IPS DF 6.9 (cell line): ENCODE results near the gene CST6.

ENCODE experiments used
- DNase-seq: peaks from one replicate; pipeline ENCODE4 v3.0.0-alpha.2; 2013; ENCODE audit warnings: low read depth, low spot score
- H3K27ac ChIP-seq: one replicate; pipeline ENCODE4 v1.5.1; 2013; ENCODE audit warnings: low read length, control low read depth
- H3K27me3 ChIP-seq: 2 replicates; pipeline ENCODE4 v1.6.1; 2013; ENCODE audit warnings: mild to moderate bottlenecking, low read length; ENCODE audit not compliant: control insufficient read depth, insufficient read depth
- H3K36me3 ChIP-seq: 2 replicates; pipeline ENCODE4 v1.6.1; 2013; ENCODE audit warnings: low read length; ENCODE audit not compliant: control insufficient read depth, insufficient read depth
- H3K4me1 ChIP-seq: 2 replicates; pipeline ENCODE4 v1.6.1; 2013; ENCODE audit warnings: low read length; ENCODE audit not compliant: control insufficient read depth, insufficient read depth
- H3K4me3 ChIP-seq: 2 replicates; pipeline ENCODE4 v1.5.1; 2013; ENCODE audit warnings: mild to moderate bottlenecking, low read length
- H3K9me3 ChIP-seq: 2 replicates; pipeline ENCODE4 v1.6.1; 2013; ENCODE audit warnings: low read length, inconsistent platforms; ENCODE audit not compliant: control insufficient read depth, insufficient read depth
- WGBS: extraction: QIAGEN DNeasy Blood & Tissue Kit; methylation state at CpG from one replicate; pipeline ENCODE4 v1.1.7; 2013; ENCODE audit warnings: mixed read lengths, missing lambda C conversion rate; ENCODE audit not compliant: insufficient read length, insufficient coverage; 5-methylcytosine and 5-hydroxymethylcytosine counted together

The CST6 gene

DNA sequence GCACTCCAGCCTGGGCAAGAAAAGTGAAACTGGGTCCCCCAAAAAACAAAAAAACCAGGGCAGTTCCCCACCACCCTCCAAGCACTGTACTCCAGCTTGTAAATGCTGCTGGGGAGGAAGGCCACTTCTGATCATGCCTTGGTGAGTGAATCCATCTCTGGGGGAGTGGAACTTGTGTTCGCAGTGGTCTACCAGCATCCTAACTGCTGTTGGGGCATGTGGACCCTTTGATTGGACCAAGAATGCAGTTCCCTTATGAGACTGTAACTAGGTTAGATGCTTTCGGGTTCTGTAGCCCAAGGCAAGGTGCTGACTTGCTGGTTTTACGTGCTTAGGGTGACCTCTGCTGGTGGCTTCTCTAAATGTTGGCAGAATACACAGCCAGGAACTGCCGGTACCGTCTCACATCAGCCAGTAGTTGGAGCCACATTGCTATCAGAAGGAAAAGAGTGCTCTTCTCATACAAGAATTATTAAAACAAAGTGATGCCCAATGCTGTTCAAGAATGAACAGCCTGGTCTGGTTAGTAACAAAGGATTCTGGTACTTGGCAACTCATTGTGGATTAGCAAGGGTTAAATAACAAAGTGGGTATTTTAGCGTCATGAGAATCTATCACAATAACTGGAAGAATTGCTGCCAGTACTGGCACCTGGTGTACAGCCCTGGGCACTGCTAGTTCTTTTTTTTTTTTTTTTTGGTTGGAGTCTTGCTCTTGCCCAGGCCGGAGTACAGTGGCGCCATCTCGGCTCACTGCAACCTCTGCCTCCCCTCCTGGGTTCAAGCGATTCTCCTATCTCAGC is 22.8 kb upstream of the CST6 start:
- peak; percentile 93 for DNase-seq
- Histone ChIP-seq H3K4me1 (no peaks in the 10 kb centered on the region), H3K9me3 (no peaks in the 10 kb centered on the region), H3K36me3 (no peaks in the 10 kb centered on the region), H3K27ac (no peak overlapping the region), H3K27me3 (no peaks in the 10 kb centered on the region; the same call in 1 of the 2 replicates), H3K4me3 (no peak overlapping the region)
- no CpG with 5 or more reads among the region's 10 CpGs for WGBS

DNA sequence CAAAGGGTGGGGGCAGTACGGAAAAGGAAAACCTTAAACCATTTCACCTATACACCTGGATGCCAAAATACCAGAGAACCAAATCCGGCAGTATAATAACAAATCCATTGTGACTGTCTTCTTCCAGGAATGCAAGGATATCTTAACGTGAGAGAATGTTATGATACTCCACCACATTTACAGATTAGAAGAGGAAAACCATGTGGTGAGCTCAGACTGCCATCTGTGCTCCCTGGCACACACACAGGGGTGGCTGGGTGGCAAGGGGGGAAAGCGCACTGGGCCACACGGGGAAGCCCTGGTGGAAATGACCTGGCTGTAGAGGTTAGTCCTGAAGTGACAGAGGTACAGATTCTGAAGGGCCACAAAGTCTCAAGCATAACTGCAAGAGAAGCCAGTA is 19.8 kb upstream of the CST6 start:
- no peak overlapping the region for H3K4me3 ChIP-seq
- no peaks in the 10 kb centered on the region for H3K9me3 ChIP-seq
- DNase-seq: no peak
- no peaks in the 10 kb centered on the region for H3K36me3 ChIP-seq
- WGBS: no CpG with 5 or more reads among the region's 5 CpGs
- H3K4me1 ChIP-seq: no peaks in the 10 kb centered on the region
- no peak overlapping the region for H3K27ac ChIP-seq
- H3K27me3 ChIP-seq: no peaks in the 10 kb centered on the region; the same call in 1 of the 2 replicates

- peaks cover 24% of the 10 kb centered on the region; the same call in 1 of the 2 replicates for H3K36me3 ChIP-seq
- no peaks in the 10 kb centered on the region for H3K4me1 ChIP-seq
- H3K27me3 ChIP-seq: no peaks in the 10 kb centered on the region
- H3K9me3 ChIP-seq: no peaks in the 10 kb centered on the region
- no peak overlapping the region for H3K27ac ChIP-seq
- WGBS: no CpG with 5 or more reads among the region's 2 CpGs
- no peak overlapping the region for H3K4me3 ChIP-seq
- DNase-seq: no peak
These were observed 14.5 kb upstream of the CST6 start for GRCh38 chr11:65997286-65997685.

DNA sequence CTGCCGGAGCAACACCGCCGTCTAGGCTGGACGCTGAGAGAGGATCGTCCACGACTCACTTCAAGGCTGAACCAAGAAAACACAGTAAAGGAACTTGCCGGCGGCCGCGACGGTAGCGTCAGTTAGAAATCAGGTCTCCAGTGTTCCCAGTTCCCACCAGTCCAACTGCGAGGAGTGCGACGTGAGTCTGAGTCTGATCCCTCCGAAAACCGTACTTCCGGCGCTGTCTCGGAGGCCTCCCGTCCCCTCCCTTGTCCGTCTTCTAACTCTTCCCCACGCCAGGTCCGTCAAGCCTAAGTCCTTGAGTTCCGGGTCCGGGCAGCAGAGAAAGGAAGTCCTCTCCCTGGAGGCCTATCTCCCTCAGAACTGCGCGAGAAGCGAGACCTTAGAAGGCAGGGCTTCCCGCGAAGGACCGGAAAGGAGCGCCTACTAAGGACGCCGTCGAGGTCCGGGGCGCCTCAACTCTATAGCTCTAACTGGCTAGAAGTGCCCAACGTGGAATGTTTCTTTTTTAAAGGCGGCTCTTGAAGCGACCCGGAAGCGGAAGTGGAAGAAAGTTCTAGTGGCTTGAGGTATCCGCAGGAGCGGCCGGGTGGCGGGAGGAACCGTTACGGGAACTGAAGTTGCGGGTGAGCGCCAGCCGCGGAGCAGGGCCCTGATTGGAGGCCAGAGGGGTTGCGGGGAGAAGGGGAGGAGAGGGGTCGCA is 9.7 kb upstream of the CST6 start, which contains the start of the genes BANF1 and EIF1AD:
Gene BANF1, plus strand, starts transcription at position 562 of the 706 bp plus-strand sequence. CDS start 748 bp downstream, outside the sequence.
Gene EIF1AD, minus strand, starts transcription at position 216 of the 706 bp plus-strand sequence. CDS start 1,768 bp downstream, outside the sequence.
- Histone ChIP-seq H3K9me3 (no peaks in the 10 kb centered on the region), H3K27me3 (no peaks in the 10 kb centered on the region), H3K36me3 (peaks cover 30% of the 10 kb centered on the region; the same call in 1 of the 2 replicates), H3K4me1 (no peaks in the 10 kb centered on the region), H3K27ac (no peak within 1 kb of the TSS), H3K4me3 (peak within 1 kb of the TSS; percentile 94)
- peak; percentile 93 for DNase-seq
- WGBS: no CpG with 5 or more reads among the region's 55 CpGs

GRCh38 chr11:66002648-66003225 is 9.1 kb upstream of the CST6 start:
- Histone ChIP-seq H3K4me1 (no peaks in the 10 kb centered on the region), H3K9me3 (no peaks in the 10 kb centered on the region), H3K4me3 (peak overlapping the region; percentile 94), H3K27ac (no peak overlapping the region), H3K27me3 (no peaks in the 10 kb centered on the region), H3K36me3 (peaks cover 24% of the 10 kb centered on the region; the same call in 1 of the 2 replicates)
- no peak for DNase-seq
- no CpG with 5 or more reads among the region's 40 CpGs for WGBS

DNA sequence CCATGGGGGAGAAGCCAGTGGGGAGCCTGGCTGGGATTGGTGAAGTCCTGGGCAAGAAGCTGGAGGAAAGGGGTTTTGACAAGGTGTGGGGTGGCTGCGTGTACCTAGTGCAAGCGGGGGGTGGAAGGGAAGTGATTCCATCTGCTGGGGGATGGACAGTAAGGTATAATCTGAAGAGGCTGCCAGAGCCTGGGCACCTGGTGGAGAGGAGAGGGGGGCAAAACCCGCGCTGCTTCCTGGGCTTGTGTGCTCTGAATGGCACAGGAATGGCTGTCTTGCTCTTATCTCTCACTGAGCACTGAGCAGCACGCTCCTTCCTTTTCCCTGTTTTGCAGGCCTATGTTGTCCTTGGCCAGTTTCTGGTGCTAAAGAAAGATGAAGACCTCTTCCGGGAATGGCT is 8.5 kb upstream of the CST6 start:
- H3K36me3 ChIP-seq: peaks cover 20% of the 10 kb centered on the region; the same call in 1 of the 2 replicates
- no peaks in the 10 kb centered on the region for H3K27me3 ChIP-seq
- WGBS: no CpG with 5 or more reads among the region's 6 CpGs
- H3K4me3 ChIP-seq: peak overlapping the region; percentile 94; the same call in 1 of the 2 replicates
- no peak overlapping the region for H3K27ac ChIP-seq
- H3K9me3 ChIP-seq: no peaks in the 10 kb centered on the region
- no peaks in the 10 kb centered on the region for H3K4me1 ChIP-seq
- DNase-seq: no peak

DNA sequence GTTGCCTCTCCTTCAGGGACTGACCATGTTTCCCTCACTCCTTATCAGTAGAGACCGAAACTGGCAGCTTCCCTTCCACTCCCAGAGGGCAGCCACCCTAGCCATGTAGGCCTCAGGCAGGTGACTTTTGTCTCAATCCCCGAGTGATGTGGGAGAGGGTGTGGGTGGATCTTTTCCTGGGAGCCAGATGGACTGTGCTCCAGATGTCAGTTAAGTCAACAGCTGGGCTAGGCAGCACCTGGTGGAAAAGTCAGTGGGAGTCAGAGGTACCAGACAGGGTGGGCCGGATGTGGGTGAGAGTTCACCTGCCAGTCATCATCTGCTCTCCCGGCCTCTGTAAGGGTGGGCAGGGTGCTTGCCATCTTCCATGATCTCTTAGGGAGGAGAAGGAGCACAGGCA is 7.6 kb upstream of the CST6 start:
- no peak for DNase-seq
- no peaks in the 10 kb centered on the region for H3K9me3 ChIP-seq
- WGBS: no CpG with 5 or more reads among the region's 4 CpGs
- H3K4me1 ChIP-seq: no peaks in the 10 kb centered on the region
- H3K36me3 ChIP-seq: peaks cover 14% of the 10 kb centered on the region; the same call in 1 of the 2 replicates
- no peaks in the 10 kb centered on the region for H3K27me3 ChIP-seq
- H3K4me3 ChIP-seq: no peak overlapping the region
- no peak overlapping the region for H3K27ac ChIP-seq

DNA sequence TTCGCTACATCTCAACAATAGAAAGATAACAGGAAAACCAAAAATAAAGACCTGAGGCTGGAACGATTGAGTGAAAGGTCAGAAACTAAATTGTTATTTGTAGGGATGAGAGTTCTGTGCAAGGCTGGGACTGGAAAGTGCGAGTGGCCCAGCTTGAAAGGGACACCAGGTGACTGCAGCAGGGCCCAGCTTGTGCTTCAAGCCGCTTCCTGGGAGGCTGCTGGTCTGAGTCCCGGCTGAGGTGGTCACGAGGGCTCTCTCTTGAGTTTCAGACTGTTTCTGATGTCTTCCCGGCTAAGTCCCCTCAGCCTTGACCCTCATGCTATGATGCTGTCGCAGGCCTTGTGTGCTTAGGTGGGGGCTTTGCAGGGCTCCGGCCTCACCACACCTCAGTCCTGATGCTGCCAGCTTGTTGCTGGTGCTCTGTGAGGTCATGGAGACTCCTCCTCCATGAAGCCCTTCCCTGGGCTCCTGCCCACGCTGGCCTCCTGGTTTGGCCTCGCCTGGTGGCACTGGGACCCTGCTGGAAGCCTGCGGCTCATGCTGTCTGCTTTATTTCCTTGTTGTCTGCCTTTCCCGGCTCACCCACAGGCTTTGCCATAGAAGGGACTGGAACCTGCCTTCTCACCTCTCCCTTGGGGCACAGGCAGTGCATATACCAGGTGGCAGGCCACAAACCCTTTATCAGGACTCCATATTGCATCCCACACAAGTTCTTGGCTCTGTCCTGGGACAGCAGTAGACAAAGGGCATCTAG is 5.5 kb upstream of the CST6 start:
- peaks cover 6% of the 10 kb centered on the region; the same call in 1 of the 2 replicates for H3K36me3 ChIP-seq
- WGBS: no CpG with 5 or more reads among the region's 13 CpGs
- H3K9me3 ChIP-seq: no peaks in the 10 kb centered on the region
- no peak for DNase-seq
- H3K27me3 ChIP-seq: peaks cover 1% of the 10 kb centered on the region; the same call in 1 of the 2 replicates
- H3K27ac ChIP-seq: no peak overlapping the region
- no peaks in the 10 kb centered on the region for H3K4me1 ChIP-seq
- H3K4me3 ChIP-seq: no peak overlapping the region

DNA sequence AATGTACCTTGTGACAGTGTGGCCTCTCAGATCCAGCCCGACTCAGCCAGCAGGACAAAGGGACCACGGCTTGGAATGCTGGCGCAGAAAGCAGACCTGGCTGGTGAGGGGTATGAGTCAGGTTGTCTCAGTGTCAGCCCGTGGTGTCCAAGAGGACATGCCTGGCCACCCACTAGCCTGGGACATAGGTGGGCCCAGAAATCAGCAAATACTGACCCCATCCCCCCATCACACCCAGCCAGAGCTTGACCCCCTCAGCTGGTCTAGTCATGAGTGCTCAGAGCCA is 5.0 kb upstream of the CST6 start:
- H3K27ac ChIP-seq: no peak overlapping the region
- H3K36me3 ChIP-seq: peaks cover 6% of the 10 kb centered on the region; the same call in 1 of the 2 replicates
- no peak overlapping the region for H3K4me3 ChIP-seq
- no CpG with 5 or more reads among the region's 4 CpGs for WGBS
- H3K4me1 ChIP-seq: no peaks in the 10 kb centered on the region; the same call in 1 of the 2 replicates
- no peaks in the 10 kb centered on the region for H3K9me3 ChIP-seq
- H3K27me3 ChIP-seq: peaks cover 5% of the 10 kb centered on the region
- no peak for DNase-seq

DNA sequence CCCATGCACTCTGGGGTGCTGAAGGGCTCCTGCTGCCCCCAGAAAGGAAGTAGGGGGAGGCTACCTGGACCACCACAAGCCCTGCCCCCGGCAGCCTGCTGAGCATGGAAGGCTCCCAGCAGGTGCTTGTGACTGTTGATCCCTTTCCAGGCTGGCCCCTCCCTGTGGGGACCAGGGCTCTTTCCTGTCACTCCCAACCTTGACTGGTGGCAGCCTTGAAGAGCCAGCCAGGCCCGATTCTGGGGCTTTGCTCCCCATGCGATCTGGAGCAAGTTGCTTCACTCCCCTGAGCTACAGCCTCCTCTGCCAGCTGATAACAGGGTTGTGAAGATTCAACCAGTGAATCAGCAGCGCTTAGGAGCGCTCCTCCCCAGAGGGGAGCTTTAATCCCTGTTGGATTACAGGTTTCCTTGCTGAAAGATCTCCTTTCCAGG is 4.6 kb upstream of the CST6 start:
- Histone ChIP-seq H3K27ac (no peak overlapping the region), H3K4me1 (no peaks in the 10 kb centered on the region; the same call in 1 of the 2 replicates), H3K9me3 (no peaks in the 10 kb centered on the region), H3K27me3 (peaks cover 5% of the 10 kb centered on the region), H3K4me3 (no peak overlapping the region), H3K36me3 (peaks cover 6% of the 10 kb centered on the region; the same call in 1 of the 2 replicates)
- DNase-seq: no peak
- WGBS: no CpG with 5 or more reads among the region's 5 CpGs
